ENCODE measurements around the gene SLC36A1. TPM values are rescaled to one million over a fixed set of nuclear protein-coding genes. Genes with fewer than 3 reads are reported as not detected.

The SLC36A1 gene
- total RNA-seq, 1 donor from 2014 or later = 14.1 TPM

DNA sequence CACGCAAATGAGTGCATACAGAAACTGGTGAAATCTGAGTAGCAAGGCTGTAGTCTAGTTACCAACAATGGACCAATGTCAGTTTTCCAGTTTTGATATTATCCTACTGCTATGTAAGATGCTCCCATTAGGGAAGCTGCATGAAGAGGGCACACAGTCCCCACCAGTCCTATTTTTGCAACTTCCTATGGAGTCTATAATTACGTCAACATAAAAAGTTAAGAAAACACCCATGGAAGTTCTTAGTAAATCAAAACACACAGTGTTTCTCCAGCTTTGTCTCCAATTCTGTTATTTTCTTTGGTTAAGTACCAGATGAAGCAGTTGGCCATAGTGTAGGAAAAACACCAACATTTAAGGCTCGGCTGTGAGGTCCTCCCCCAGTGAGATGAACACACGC is 85.0 kb downstream of the SLC36A1 start:
- no peak for ATAC-seq (ENCODE audit: low read depth)
- ChIA-PET POLR2A (no interaction called here), CTCF (no interaction called here)
- no peak for TF ChIP-seq CTCF (IDR thresholded peaks at IDR 0.05)
- intact Hi-C loops (cut with micrococcal nuclease) = no loop called here
- Mint-ChIP-seq H3K27ac (no peak overlapping the region), H3K27me3 (peaks cover 16% of the 10 kb centered on the region), H3K4me1 (no peaks in the 10 kb centered on the region), H3K4me3 (no peak overlapping the region), H3K9me3 (no peaks in the 10 kb centered on the region), H3K36me3 (ENCODE audit: low read depth) (no peaks in the 10 kb centered on the region)
- DNase-seq = no peak

GRCh38 chr5:151534350-151534749 is 86.9 kb downstream of the SLC36A1 start:
- Mint-ChIP-seq H3K27ac (no peak overlapping the region), H3K9me3 (no peaks in the 10 kb centered on the region), H3K4me3 (no peak overlapping the region), H3K27me3 (peaks cover 16% of the 10 kb centered on the region), H3K36me3 (ENCODE audit: low read depth) (no peaks in the 10 kb centered on the region), H3K4me1 (no peaks in the 10 kb centered on the region)
- POLR2A ChIA-PET = no interaction called here
- ATAC-seq (ENCODE audit: low read depth) (no peak), DNase-seq (no peak)
- CTCF ChIA-PET = no interaction called here
- intact Hi-C loops (cut with micrococcal nuclease) = no loop called here
- TF ChIP-seq CTCF (IDR thresholded peaks at IDR 0.05) = no peak

DNA sequence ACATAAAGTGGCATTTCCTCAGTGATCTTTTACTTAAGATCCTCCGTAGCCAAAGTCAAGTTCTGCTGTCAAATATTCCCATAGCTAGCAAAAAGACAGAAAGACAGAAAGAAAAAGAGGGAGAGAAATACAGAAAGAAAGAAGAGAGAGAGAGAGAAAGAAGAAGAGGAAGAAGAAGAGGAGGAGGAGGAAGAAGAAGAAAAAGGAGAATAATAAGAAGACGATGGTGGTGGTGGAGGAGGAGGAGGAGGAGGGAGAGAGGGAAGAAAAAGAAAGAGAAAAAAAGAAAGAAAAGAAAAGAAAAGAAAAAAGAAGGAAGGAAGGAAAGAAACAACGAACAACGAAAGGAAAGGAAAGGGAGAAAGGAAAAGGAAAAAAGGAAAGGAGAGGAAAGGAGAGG is 89.6 kb downstream of the SLC36A1 start:
- CTCF ChIA-PET = no interaction called here
- H3K27ac Mint-ChIP-seq = no peak overlapping the region
- no peaks in the 10 kb centered on the region for H3K36me3 Mint-ChIP-seq (ENCODE audit: low read depth)
- intact Hi-C loops (cut with micrococcal nuclease) = no loop called here
- ATAC-seq (ENCODE audit: low read depth) (no peak), DNase-seq (no peak)
- peaks cover 10% of the 10 kb centered on the region for H3K27me3 Mint-ChIP-seq
- no peaks in the 10 kb centered on the region for H3K9me3 Mint-ChIP-seq
- no peaks in the 10 kb centered on the region for H3K4me1 Mint-ChIP-seq
- H3K4me3 Mint-ChIP-seq = no peak overlapping the region
- no peak for TF ChIP-seq CTCF (IDR thresholded peaks at IDR 0.05)
- POLR2A ChIA-PET = no interaction called here

GRCh38 chr5:151541571-151541970 is 94.2 kb downstream of the SLC36A1 start:
- CTCF ChIA-PET = no interaction called here
- no peak for TF ChIP-seq CTCF (IDR thresholded peaks at IDR 0.05)

More at GRCh38 chr5:151541571-151541970, 94.2 kb downstream of the SLC36A1 start:
- Mint-ChIP-seq H3K4me3 (no peak overlapping the region), H3K27me3 (peaks cover 17% of the 10 kb centered on the region), H3K9me3 (no peaks in the 10 kb centered on the region), H3K27ac (no peak overlapping the region), H3K36me3 (ENCODE audit: low read depth) (no peaks in the 10 kb centered on the region), H3K4me1 (no peaks in the 10 kb centered on the region)
- no peak for DNase-seq
- ATAC-seq (ENCODE audit: low read depth) = no peak
- intact Hi-C loops (cut with micrococcal nuclease) = no loop called here
- POLR2A ChIA-PET = no interaction called here

Other genes with a start within 250 kb of the SLC36A1 start
- 98.9 and 109 TPM in 2 replicates for gene CCDC69, start 223.5 kb upstream of the SLC36A1 start, total RNA-seq
- gene GM2A, start 194.4 kb upstream of the SLC36A1 start, total RNA-seq = 51.3 and 53.1 TPM in 2 replicates
- gene SLC36A3, start 143.8 kb upstream of the SLC36A1 start, total RNA-seq = not detected in 2 replicates
- not detected in 2 replicates for gene SLC36A2, start 100.0 kb upstream of the SLC36A1 start, total RNA-seq
- 0.02 TPM in 2 replicates for gene FAT2, start 143.7 kb downstream of the SLC36A1 start, total RNA-seq
- not detected in 2 replicates for gene SPARC, start 239.3 kb downstream of the SLC36A1 start, total RNA-seq

All from activated B cell treated with CpG ODN at 0.5 μM for 24 hours (primary cell).